HFFc6 (cell line): ENCODE measurements around the gene BRAF. TPM values are rescaled to one million over a fixed set of nuclear protein-coding genes. Genes with fewer than 3 reads are reported as not detected.
"Not testable (repeated sequence)": the region's sequence is repeated elsewhere in the genome, so short reads cannot be mapped to it uniquely, and the experiment has no call there.

Experiments
- DNase-seq: peaks from one replicate; pipeline ENCODE4 v3.0.0-alpha.2; 2018
- H3K27ac Mint-ChIP-seq: 2 replicates; pipeline ENCODE4 v1.8.0; 2020; ENCODE audit warnings: mild to moderate bottlenecking, mixed read lengths
- H3K27me3 Mint-ChIP-seq: 2 replicates; pipeline ENCODE4 v1.8.0; 2021; ENCODE audit warnings: mild to moderate bottlenecking, moderate library complexity, mixed read lengths; ENCODE audit not compliant: insufficient read depth
- H3K36me3 Mint-ChIP-seq: 2 replicates; pipeline ENCODE4 v1.8.0; 2021; ENCODE audit warnings: low read depth, mixed read lengths
- H3K4me1 Mint-ChIP-seq: 2 replicates; pipeline ENCODE4 v1.8.0; 2020; ENCODE audit warnings: low read depth, mixed read lengths
- H3K4me3 Mint-ChIP-seq: 2 replicates; pipeline ENCODE4 v1.8.0; 2020; ENCODE audit warnings: mild to moderate bottlenecking, moderate library complexity, mixed read lengths
- H3K9me3 Mint-ChIP-seq: 2 replicates; pipeline ENCODE4 v1.8.0; 2020; ENCODE audit warnings: mild to moderate bottlenecking, mixed read lengths
- CTCF ChIP-seq: fragments of 200-600 bp; sonication (generic); IDR thresholded peaks from 2 replicates; pipeline ENCODE4 v1.5.0; 2021; ENCODE audit warnings: antibody characterized with exemption, mild to moderate bottlenecking
- total RNA-seq, 6 experiments: library from RNA; stranded (reverse); fragmentation: NEBNext Ultra II Directional; extraction: Animal tissue kit (Norgen Biotek cat#: 25700); gene quantifications; 2 replicates in 1 of 6; 3 replicates in 5 of 6; pipeline ENCODE4 v1.2.3, GENCODE V29; 2021

BRAF gene
- total RNA-seq, 6 experiments from 2014 or later, result 20.3 to 24.2 (median 22.8) TPM

- no peak overlapping the region for H3K4me3 Mint-ChIP-seq
- H3K4me1 Mint-ChIP-seq, result no peaks in the 10 kb centered on the region
- H3K27ac Mint-ChIP-seq, result no peak overlapping the region
- no peak for DNase-seq
- H3K36me3 Mint-ChIP-seq, result peaks cover 6% of the 10 kb centered on the region
- no peaks in the 10 kb centered on the region for H3K9me3 Mint-ChIP-seq
- no peak for TF ChIP-seq CTCF
- H3K27me3 Mint-ChIP-seq, result no peaks in the 10 kb centered on the region
These were observed 170.2 kb downstream of the BRAF start for GRCh38 chr7:140754506-140754905.

- DNase-seq, result no peak
- peaks cover 4% of the 10 kb centered on the region; the same call in 1 of the 2 replicates for H3K36me3 Mint-ChIP-seq
- H3K4me3 Mint-ChIP-seq, result no peak overlapping the region
- no peaks in the 10 kb centered on the region for H3K4me1 Mint-ChIP-seq
- TF ChIP-seq CTCF, result no peak
- H3K9me3 Mint-ChIP-seq, result no peaks in the 10 kb centered on the region
- H3K27ac Mint-ChIP-seq, result no peak overlapping the region
- no peaks in the 10 kb centered on the region for H3K27me3 Mint-ChIP-seq
These were observed 172.2 kb downstream of the BRAF start for GRCh38 chr7:140752533-140752932.

GRCh38 chr7:140746751-140747150 lies 178.0 kb downstream of the BRAF start:
- DNase-seq, result no peak
- no peak for TF ChIP-seq CTCF
- Mint-ChIP-seq H3K27ac (no peak overlapping the region), H3K9me3 (no peaks in the 10 kb centered on the region), H3K4me1 (no peaks in the 10 kb centered on the region), H3K4me3 (no peak overlapping the region), H3K27me3 (no peaks in the 10 kb centered on the region; the same call in 1 of the 2 replicates), H3K36me3 (peaks cover 20% of the 10 kb centered on the region)

GRCh38 chr7:140745266-140746058 lies 179.3 kb downstream of the BRAF start:
- no peak for DNase-seq
- Mint-ChIP-seq H3K4me1 (no peaks in the 10 kb centered on the region), H3K4me3 (no peak overlapping the region), H3K36me3 (peaks cover 19% of the 10 kb centered on the region), H3K27me3 (no peaks in the 10 kb centered on the region; the same call in 1 of the 2 replicates), H3K27ac (no peak overlapping the region), H3K9me3 (no peaks in the 10 kb centered on the region)
- TF ChIP-seq CTCF, result no peak

GRCh38 chr7:140744005-140744404 lies 180.7 kb downstream of the BRAF start:
- Mint-ChIP-seq H3K27me3 (no peaks in the 10 kb centered on the region; the same call in 1 of the 2 replicates), H3K36me3 (peaks cover 16% of the 10 kb centered on the region), H3K9me3 (no peaks in the 10 kb centered on the region), H3K4me1 (no peaks in the 10 kb centered on the region), H3K27ac (no peak overlapping the region), H3K4me3 (no peak overlapping the region)
- no peak for DNase-seq
- no peak for TF ChIP-seq CTCF

- H3K9me3 Mint-ChIP-seq, H3K4me3 Mint-ChIP-seq, H3K27me3 Mint-ChIP-seq: not testable (repeated sequence)
These were observed 181.5 kb downstream of the BRAF start for GRCh38 chr7:140743255-140743654.

More at GRCh38 chr7:140743255-140743654, 181.5 kb downstream of the BRAF start:
- peaks cover 16% of the 10 kb centered on the region for H3K36me3 Mint-ChIP-seq
- DNase-seq, H3K4me1 Mint-ChIP-seq, H3K27ac Mint-ChIP-seq: not testable (repeated sequence)
